GM19193 (cell line): Measurements from ENCODE around the gene RILPL2.

Experiments used
- POLR2A ChIP-seq: IDR thresholded peaks from 4 replicates; pipeline ENCODE4 v1.6.1; 2011; ENCODE audit not compliant: insufficient read depth, insufficient read length; ENCODE audit errors: extremely low read depth

Gene RILPL2

DNA sequence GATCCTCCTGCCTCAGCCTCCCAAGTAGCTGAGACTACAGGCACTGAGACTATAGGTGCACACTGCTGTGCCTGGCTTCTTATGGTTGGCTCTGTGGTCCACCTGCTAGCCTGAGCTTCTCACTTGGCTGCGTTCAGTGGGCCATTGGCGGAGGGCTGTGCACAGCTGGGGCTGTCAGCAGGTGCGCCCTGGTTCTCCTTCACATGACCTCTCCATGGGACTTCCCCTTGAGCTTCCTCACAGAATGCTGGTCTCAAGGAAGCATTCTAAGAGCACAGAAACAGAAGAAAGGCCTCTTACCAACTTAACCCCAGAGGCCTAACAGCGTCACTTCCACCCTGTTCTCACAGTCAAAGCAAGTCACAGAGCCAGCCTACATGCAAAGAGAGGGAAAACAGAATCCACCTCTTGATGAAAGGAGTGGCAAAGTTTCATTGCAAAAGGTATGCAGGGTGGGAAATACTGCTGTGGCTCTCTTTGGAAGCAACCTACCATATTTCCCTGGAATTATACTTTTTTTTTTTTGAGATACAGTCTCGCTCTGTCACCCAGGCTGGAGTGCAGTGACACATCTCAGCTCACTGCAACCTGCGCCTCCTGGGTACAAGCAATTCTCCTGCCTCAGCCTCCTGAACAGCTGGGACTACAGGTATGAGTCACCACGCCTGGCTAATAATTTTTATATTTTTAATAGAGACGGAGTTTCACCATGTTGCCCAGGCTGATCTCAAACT is 9.3 kb downstream of the RILPL2 start:
- peak; percentile 54 for TF ChIP-seq POLR2A

DNA sequence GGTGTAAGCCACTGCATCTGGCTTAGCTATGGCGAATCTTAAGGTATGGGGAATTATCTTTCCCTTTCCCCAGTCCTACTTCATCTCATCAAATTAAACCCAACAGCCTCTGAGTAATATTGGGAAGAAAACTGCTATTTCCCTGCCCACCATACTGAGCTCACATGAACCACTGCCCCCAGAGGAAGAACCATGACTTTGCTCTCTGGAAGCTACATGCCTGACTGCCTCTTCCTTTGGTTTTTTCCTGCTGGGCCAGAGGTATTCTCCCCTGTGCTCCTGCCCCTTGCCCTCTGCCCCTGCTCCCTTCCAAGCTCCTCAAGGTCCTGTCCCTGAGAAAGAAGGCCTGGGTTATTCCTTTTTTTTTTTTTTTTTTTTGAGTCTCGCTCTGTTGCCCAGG is 15.2 kb downstream of the RILPL2 start:
- TF ChIP-seq POLR2A = no peak

DNA sequence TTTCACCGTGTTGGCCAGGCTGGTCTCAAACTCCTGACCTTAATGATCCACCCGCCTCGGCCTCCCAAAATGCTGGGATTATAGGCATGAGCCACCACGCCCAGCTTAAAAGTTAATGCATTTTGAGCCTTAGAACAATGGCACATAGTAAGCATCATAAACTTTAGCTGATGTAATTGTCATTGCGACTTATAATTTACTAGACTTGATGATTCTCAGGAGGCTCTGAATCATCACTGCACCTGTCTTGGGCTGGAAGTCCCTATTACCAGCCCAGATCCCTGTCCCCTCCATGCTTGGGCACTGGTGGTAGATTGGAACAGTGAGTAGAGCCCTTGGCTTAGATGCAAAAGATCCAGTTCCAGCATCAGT is 26.5 kb downstream of the RILPL2 start:
- TF ChIP-seq POLR2A = no peak

DNA sequence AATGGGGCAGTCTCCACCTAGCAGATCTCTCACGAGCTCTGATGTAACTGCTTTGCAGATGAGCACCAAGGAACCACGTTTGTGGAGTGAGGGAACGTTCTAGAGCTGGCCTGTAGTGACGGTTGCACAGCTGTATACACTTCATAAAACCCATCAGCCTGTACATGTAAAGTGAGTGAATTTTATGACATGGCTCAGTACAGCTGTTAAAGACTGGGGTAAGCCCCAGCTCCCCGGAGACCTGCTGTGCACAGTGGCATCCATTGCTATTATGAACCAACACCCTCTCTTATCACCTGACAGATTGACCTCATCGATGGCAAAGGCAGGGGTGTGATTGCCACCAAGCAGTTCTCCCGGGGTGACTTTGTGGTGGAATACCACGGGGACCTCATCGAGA is 31.9 kb downstream of the RILPL2 start:
- no peak for TF ChIP-seq POLR2A

DNA sequence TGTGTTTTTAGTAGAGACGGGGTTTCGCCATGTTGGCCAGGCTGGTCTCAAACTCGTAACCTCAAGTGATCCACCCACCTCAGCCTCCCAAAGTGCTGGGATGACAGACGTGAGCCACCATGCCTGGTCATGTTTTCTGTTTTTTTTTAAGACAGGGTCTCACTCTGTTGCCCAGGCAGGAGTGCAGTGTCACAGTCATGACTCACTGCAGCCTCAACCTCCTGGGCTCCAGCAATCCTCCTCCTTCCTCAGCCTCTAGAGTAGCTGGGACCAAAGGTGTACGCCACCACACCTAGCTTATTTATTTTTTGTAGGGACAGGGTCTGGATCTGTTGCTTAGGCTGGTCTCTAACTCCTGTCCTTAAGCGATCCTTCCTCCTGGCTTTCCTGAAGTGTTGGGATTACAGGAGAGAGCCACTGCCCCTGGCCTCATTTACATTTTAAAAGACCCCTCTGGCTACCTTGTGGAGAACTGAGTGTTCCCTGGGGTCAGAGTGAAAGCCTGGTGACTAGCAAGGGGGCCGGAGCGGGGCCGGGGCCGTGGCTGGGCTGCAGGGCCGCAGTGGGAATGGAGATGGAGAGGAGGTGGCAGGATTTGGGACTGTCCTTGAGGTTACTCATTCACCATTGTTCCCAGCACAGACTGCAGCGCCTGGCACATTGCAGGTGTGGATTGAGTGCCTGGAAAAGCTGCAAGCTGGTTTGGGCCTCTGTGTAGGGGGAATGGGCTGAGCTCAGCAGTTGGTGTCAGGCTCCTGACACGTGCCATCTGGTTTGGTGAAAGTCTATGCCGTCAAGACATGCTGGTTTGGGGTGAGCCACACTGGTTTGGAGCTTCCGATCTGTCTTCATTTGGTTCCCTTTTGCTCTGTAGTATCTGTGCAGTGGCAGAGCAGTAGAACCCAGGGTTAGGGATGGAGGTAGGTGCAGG is 34.5 kb downstream of the RILPL2 start:
- no peak for TF ChIP-seq POLR2A

DNA sequence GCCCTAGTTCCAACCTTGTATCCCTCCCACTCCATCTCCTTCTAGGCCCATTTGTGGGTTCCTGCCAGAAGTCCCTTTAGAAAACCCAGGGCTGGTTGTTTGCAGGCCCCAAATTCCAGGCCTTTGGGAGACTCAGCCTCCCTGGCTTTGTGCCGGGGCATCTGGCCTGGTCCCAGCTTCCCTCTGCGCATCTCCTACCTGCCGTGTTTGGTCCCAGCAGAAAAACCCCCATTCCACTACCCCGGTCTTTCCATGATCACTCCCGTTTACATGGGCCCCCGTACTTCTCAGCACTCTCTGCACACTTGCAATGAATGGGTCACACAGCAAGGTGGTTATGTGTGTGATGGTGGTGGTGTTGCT is 37.2 kb downstream of the RILPL2 start:
- no peak for TF ChIP-seq POLR2A

DNA sequence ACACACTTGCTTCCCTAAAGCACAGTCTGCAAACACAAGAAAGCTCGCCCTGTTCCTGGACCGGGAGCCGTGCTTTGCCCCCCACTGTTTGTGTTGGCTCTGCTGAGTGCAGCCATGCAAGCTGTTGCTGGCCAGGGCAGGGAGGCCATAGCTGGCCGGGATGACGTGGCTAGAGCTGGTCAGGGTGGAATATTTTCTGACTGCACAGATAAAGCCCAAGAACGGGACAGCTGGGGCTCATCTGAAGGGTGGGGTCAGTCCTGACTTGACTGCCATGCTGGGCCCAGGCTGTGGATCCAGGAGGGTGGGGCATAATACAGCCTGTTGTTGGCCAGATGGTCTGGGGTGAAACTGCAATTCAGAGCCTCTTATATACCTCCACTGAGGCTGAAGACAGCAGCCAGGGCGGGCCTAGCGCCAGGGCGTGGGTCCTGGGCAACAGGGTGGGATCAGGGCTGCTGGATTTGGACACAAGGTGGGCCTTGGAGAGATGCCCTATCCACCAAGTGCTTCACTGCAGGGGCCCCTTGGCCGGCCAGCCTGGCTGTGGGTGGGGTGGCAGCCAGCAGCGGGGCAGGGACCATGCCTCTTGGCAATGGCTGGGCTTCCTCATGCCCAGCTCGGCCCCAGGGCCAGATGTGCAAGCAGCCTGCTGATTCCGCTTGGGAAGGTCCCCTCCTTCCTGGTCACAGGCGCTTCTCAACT is 37.8 kb downstream of the RILPL2 start:
- TF ChIP-seq POLR2A = no peak

DNA sequence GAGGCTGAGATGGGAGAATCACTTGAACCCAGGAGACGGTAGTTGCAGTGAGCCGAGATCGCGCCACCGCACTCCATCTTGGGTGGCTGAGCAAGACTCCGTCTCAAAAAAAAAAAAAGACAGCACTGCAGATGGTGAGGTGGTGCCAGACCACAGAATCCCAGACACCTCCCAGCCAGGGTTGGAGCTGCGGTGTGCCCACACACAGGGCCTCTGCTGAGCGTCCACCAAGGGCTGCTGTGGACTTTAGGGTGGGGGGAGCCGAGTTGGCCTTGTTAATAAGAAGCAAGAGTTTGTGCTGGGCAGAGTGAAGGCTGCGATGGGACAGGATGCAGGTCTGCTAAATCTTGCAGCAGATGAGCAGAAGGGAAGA is 38.3 kb downstream of the RILPL2 start:
- no peak for TF ChIP-seq POLR2A

DNA sequence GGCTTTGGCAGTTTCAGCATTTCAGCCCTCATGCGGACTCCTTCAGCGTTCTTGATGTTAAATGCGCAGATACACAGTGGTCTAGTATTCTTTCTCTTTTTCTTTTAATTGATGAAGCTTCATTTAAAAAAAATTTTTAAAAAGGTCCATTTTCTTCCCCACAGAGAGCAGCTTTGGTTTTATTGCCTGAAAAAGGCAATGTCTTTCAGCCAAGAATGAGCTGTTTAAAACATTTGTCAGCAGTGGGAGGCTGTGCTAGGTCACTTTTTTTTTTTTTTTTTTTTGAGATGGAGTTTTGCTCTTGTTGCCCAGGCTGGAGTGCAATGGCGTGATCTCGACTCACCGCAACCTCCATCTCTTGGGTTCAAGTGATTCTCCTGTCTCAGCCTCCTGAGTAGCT is 39.1 kb downstream of the RILPL2 start:
- TF ChIP-seq POLR2A = no peak

DNA sequence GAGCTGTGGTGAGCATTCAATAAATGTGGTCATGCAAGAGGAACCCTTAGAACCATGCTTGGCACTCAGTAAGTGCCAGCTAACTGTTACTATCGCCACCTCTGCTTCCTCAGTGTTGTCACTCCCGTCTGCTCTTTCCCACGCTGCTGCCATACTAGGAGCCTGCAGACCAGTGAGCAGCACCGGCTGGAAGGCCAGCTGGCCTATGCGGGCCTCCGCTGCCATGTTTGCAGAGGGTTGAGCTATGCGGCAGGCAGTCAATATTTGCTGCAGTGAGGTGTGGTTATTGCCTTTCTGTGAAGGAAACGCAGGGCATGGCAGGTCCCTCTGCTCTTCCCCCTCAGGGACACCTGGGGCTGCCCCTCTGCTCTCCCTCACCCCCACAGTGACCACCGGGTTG is 39.5 kb downstream of the RILPL2 start:
- no peak for TF ChIP-seq POLR2A

DNA sequence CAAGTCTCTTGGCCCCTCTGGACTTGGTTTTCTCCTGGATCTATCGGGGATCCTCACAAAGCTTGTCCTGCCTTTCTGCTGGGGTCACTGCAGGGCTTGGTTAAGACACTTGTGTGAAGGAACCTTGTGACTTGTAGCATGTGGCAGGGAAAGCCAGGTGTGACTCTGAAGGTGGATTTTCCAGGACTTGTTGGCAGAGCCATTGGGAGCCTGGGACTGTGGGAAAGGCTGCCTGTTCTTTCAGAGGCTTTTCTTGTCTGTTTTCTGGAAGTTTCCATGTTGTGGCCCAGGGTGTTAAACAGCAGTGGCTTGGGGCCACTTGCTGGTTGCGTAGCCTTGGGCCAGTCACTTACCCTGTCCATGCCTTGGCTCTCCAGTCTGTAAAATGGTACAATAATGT is 39.9 kb downstream of the RILPL2 start:
- TF ChIP-seq POLR2A = no peak

DNA sequence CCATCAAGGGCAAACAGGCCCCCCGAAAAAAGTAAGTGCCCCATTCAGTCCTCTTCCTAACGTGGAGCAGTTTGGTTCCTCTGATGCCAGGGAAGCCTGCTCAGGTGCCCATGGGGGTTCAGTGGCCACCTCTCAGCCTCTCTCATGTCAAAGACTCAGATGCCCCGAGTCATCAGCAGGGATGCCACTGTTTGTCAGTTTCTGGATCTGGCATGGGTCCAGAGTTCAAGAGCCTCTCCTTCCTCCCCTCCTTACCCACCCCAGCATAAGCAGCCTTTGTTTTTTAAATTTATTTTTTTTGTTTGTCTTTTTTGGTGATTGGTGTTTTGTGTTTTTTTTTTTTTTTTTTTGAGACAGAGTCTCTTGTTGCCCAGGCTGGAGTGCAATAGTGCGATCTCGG is 41.2 kb downstream of the RILPL2 start:
- no peak for TF ChIP-seq POLR2A

DNA sequence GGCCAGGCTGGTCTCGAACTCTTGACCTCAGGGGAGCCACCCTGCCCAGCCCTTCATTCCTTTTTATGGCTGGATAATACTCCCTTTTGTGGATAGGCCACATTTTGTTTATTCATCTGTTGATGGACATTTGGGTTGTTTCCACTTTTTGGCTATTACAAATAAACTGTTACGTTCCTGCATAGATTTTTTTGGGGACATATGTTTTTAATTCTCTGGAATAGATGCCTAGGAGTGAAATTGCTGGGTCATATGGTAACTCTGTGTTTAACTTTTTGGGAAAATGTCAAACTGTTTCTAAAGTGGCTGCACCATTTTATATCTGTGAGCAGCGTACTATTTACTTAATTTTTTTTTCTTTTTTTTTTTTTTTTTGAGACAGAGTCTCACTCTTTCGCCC is 42.7 kb downstream of the RILPL2 start:
- no peak for TF ChIP-seq POLR2A

DNA sequence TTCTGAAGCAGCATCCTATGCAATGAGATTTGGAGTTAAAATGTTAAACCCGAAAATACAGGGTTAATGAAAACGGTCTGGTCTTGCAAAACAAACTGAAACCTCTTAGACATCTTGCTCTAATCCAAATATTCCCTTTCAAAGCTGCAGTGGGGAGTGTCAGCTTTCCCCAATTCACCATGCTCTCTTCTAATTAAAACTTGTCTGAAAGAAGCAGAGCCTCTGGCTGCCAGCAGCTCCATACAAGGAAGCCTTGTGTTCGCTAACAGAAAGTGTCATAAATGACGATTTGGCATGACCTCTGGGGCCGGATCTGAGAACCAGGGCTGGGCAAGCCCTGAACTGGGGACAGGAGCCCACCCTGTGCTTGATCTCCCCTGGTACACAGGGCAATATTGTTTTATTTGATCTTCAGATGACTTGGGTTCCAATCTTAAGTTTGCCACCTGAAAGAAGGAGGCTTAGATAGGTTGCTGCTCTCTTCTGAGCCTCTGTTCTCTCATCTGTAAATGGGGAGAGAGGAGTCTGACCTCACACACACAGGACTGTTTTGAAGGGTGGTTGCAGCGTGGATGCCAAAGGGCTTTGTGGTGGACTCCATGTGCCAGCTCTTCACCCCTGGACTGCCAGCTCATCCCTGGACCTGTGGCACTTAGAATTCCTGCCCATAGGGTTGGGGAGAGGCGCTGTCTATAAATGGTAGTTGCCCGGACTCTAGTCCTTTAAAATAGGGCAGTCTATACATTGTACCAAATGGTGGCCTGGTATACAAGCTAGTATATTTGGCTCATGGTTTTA is 44.7 kb downstream of the RILPL2 start:
- no peak for TF ChIP-seq POLR2A
